HG02970 (cell line): ENCODE results near the gene CHMP1B.

ENCODE experiments used
- ATAC-seq: cut with Tn5 transposase; IDR thresholded peaks from one replicate; pipeline ENCODE4 v1.9.1; 2021; ENCODE audit warnings: mild to moderate bottlenecking, moderate library complexity, moderate number of reproducible peaks; ENCODE audit not compliant: unreplicated experiment, low FRiP score

The CHMP1B gene, protein sequence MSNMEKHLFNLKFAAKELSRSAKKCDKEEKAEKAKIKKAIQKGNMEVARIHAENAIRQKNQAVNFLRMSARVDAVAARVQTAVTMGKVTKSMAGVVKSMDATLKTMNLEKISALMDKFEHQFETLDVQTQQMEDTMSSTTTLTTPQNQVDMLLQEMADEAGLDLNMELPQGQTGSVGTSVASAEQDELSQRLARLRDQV

DNA sequence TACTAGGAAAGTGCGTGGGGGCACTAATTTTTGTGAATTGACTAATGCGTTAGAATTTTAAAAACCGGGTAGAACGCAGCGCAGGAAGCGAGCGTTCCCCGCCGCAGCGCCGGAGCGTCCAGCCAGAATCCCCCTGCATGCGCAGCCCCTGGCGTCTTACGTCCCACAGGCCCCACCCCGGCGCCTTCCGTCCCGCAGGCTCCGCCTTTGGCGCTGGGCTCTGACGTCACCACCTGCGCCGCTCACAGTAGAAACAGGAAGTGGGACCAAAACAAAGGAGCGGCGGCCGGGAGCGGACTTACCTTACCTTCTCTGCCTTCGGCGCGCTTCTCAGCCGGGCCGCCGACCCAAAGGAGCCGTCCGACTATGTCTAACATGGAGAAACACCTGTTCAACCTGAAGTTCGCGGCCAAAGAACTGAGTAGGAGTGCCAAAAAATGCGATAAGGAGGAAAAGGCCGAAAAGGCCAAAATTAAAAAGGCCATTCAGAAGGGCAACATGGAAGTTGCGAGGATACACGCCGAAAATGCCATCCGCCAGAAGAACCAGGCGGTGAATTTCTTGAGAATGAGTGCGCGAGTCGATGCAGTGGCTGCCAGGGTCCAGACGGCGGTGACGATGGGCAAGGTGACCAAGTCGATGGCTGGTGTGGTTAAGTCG, at the start of gene CHMP1B:
TSS of gene CHMP1B (plus strand) at position 268 of the 660 bp plus-strand sequence. CDS start at position 367, 99 bp downstream.
- ATAC-seq, result peak; percentile 98

DNA sequence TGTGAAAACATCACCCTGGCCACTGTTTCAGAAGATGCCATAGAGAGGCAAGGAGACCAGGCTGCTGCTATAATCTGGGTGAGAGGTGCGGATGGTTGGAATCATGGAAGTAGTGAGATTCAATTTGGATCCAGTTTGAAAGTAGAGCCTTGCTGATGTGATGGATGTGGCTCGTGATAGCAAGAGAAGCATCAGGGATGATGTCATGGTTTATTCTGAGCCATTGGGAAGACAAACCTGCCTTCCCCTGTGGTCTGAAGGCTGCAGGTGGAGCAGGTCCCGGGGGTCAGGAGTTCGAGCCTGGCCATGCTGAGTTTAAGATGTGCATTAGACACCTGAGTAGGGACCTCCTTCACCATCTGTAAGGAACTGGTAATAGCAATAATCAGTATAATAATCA, 49.6 kb upstream of the CHMP1B start:
- no peak for ATAC-seq

GRCh38 chr18:11802158-11802557, 49.1 kb upstream of the CHMP1B start:
- ATAC-seq, result no peak

- ATAC-seq, result no peak
Measured at GRCh38 chr18:11802586-11802985, 48.6 kb upstream of the CHMP1B start.

GRCh38 chr18:11807233-11807632, 44.0 kb upstream of the CHMP1B start:
- ATAC-seq, result no peak

GRCh38 chr18:11808001-11808855, 43.0 kb upstream of the CHMP1B start:
- ATAC-seq, result no peak

DNA sequence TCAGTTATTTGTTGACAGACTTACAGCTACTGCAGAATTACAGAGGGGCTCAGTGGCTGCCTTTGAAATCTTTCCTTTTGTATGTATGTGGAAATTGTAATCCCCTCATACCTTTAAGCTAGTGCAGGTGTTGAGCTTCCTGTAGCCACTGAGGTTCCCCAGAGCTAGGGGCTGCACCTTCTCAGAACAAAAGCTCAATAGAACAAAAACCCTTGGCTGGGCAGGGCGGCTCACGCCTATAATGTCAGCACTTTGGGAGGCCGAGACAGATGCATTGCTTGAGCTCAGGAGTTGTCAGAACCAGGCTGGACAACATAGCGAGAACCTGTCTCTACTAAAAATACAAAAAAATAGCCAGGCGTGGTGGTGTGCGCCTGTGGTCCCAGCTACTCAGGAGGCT, 41.3 kb upstream of the CHMP1B start:
- ATAC-seq, result no peak

DNA sequence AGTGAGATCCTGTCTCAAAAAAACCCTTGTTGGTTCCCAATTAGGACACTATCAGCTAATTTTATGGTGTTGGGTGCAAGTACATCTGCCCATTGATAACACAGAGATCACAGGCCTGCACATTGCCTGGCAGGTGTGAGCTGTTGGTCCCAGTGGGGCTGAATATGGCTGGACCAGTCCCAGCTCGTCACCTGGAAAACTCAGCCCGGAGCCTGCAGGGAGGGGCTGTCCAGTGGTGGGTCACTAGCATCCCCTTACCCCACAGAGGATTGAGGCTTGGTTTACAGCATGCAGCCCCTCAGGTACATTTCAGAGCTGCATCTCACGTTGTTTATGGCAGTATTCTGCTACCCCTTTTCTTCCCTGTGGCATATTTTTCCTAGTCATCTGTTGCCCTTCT, 40.8 kb upstream of the CHMP1B start:
- no peak for ATAC-seq

- ATAC-seq, result no peak
Measured at GRCh38 chr18:11811009-11811408, 40.2 kb upstream of the CHMP1B start.

DNA sequence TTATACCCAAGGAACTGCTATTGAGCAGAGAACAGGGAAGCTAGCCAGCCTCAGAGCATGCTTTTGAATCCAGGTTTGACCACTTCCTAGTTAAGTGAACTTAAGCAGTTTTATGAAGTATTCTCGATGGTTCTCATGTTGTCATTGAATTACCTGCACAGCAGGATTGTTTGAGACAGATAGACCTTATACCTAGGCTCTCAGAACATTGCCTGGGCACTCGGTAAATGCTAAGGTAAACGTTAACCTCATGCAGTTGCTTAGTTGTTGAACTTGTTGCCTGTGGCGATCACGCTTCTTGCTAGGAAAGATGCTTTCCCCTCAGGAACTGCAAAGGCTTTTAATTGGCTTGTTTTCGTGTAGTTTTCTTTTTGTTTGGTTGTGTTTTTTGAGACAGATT, 34.0 kb upstream of the CHMP1B start:
- no peak for ATAC-seq

- ATAC-seq, result no peak
Measured at GRCh38 chr18:11818486-11819203, 32.6 kb upstream of the CHMP1B start.

- no peak for ATAC-seq
Measured at GRCh38 chr18:11819938-11820337, 31.3 kb upstream of the CHMP1B start.

- no peak for ATAC-seq
Measured at GRCh38 chr18:11820697-11821096, 30.5 kb upstream of the CHMP1B start.

DNA sequence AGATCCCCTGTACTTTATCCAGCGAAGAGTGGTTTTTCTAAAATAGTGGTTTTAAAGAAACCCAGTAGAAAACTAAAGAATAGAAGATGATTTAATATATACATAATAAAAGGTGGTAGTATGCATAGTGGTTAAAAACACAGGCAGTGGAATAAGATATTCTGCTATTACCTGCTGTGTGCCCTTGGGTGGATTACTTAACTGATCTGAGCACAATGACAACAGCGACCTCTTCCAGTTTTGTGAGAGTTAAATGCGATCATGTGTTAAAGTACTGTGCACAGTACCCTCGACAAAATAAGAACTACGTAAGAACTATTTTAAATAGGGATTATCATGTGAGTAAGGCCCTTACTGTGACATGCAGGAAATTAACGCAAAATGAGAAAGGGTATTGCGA, 30.0 kb upstream of the CHMP1B start:
- ATAC-seq, result no peak

DNA sequence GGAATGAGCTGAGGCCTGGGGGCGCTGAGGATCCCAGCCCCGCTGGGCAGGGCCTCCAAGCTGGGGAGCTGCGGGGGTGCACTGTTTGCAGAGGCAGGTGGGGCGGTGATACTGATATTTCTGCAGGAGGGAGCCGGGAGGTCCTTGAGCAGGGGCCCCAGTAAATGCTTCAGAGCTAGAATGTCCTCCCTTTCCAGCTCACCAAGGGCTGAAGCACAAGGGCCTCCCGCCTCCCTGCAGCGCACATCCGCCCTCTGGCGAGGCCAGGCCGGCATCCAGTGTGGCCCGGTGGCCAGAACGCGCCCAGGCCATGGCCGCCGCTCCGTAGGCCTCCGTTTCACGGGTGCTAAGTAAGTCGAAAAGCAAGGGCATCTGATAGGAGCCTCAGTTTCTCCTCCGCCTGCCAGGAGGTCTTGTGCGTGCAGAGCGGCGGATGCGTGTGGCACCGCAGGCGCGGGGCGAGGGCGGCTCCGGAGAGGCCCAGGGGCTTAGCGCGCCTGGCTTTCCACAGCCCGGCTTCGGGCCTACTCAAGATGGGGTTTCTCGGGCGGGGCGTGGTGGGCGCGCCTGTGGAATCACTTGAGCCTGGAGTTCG, 29.5 kb upstream of the CHMP1B start:
- no peak for ATAC-seq

GRCh38 chr18:11823545-11823944, 27.7 kb upstream of the CHMP1B start:
- no peak for ATAC-seq

DNA sequence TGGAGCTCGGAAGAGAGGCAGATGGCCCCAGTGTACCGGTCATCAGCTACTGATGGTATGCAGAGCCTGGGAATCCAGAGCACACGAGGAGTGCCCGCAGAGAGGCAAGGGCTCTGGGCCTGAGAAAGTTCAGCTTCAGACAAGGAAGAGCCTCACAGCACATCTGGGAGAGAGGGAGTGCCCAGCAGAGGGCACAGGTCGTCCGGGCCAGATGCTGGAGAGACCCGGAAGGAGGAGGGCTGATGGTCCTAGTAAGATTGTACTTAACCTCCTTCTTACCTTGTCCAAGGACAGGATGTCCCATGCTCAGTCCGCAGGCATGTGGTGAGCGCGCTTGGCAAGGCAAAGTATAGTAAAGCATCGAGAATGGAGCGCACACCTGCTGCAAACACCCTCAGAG, 24.4 kb upstream of the CHMP1B start:
- ATAC-seq, result no peak

DNA sequence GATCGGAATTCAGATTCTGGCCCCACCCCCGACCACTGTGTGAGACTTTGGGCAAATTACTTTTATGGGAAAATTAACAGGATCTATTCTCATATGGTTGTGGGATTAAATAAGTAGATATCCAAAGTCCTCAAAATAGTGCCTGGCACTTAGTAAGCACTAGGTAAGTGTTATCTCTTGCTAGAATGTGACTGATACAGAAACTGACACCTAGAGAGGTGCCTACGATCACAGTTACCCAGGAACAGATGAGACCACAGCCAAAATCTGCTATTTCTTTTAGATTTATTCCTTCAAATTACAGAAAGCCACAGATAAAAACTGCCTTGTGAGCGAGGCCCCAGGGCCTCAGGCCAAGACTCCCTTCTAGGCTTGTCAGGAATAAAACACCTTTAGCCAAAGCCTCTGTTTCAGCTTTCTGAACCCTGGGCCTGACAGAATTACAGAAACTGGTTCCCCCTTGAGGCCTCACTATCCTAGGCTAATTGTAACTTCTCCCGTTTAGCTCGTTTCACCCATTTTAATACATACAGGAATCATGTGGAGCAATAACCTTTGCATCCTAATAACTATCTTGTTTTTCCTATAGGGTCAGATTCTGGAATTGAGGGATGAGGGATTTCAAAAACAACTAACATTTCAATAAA, 22.3 kb upstream of the CHMP1B start:
- no peak for ATAC-seq

DNA sequence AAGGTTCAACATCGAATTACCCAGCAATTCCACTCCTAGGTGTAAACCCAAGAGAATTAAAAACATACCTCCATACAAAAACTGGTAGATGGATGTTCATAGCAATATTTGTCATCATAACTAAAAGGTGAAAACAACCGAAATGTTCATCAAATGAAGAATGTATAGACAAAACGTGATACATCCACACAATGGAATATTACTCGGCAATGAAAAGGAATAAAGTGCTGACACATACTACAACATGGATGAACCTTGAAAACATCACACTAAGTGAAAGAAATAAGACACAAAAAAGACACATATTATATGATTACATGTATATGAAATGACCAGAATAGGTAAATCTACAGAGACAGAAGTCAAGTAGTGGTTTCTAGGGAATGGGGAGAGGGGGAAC, 20.6 kb upstream of the CHMP1B start:
- ATAC-seq, result no peak

DNA sequence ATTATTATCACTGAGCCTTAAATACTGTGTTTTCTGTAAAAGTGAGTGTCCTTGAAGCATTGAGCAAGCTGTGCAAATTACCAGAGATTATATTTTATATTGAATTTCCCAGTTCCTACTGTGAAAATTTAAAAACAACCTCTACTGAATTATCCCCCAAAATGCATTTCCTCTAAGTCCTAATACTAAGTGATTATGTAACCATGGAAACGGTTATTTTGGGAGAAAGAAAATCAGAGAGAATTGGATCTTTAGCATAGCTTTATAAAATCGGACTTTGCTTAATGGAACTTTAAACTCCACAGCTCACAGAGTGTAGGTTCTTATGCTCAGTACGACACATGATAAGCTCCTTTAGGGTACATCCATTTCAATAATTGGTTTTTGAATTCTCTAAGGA, 19.3 kb upstream of the CHMP1B start:
- ATAC-seq, result no peak
